ENCODE data around the gene TOGARAM2.

The TOGARAM2 gene

DNA sequence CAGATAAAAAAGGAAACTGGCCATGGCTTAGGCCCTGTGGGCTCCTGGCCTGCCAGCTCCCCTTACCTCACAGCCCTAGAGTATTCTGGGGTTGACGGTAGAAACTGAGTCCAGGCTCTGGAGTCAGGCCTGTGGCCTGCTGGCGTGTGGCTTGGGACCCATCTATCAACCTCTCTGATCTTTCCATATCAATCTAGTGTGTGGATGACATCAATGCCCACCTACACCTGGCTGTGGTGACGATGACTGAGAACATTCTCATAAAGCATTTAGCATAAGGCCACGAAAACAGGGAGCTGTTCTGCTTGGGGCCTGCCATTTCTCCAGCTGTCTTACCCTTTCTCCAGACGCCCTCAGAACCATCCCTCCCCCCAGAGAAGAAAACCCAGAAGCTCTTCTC, 75.4 kb downstream of the TOGARAM2 start:
- TF ChIP-seq GATA2 (IDR thresholded peaks at IDR 0.05; ENCODE audit: low read depth, low read length) = no peak
- TF ChIP-seq GATA3 (IDR thresholded peaks at IDR 0.05; ENCODE audit: low read depth, low read length) = no peak

DNA sequence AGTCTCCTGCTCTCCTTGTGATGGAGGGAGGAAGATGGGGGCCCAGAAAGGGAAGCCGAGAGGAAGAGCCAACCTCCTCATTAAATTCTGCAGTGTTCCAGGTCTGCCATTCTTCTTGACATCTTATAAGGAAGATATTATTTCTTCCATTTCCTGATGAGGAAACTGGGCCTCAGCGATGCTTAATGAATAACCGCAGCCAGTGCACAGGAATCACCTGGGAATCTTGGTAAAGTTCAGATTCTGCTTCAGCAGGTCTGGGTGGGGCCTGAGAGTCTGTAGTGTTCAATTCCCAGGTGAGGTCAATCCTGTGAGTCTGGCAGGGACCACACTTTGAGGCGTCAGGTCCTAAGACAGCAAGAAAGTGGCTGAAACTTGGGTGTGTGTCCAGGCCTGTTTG, 75.9 kb downstream of the TOGARAM2 start:
- TF ChIP-seq GATA3 (IDR thresholded peaks at IDR 0.05; ENCODE audit: low read depth, low read length) (no peak), GATA2 (IDR thresholded peaks at IDR 0.05; ENCODE audit: low read depth, low read length) (no peak)

DNA sequence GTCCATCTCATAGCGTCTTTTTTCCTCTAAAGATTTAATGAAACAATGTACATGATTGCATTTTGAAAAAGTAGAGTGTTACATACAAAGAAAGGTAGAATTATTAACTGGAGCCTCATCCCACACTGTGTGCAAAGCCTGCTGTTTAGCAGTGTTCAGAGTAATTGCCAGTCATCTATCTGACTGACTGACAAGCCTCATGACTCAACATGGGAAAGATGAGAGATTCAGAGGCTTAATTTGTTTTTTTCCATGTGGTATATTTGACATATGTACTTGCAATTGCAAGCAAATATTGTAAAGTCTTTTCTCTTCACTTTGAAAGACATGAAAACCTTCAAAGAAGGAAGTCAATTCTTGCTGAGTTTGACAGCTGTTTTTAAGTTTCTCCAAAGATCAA, 78.5 kb downstream of the TOGARAM2 start:
- no peak for TF ChIP-seq GATA2 (IDR thresholded peaks at IDR 0.05; ENCODE audit: low read depth, low read length)
- no peak for TF ChIP-seq GATA3 (IDR thresholded peaks at IDR 0.05; ENCODE audit: low read depth, low read length)

DNA sequence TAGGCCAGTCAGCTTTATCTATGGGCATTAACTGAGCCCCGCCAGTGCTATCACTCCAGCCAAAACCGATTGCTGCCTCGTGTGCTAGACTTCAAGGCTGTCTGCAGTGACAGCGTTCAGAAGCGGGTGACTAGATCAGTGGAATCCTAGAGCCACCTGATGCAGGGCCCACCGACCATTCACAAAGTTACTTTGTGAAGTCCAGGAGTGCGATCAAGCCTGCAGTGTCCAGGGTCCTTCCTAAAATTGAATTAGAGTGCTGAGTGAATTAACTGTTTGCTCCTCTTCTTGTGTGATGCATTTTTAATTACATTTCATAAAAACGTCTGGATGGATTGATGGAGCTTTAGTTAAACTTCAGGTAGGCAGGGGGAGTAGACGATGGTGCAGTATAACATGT, 79.3 kb downstream of the TOGARAM2 start:
- TF ChIP-seq GATA3 (IDR thresholded peaks at IDR 0.05; ENCODE audit: low read depth, low read length) (no peak), GATA2 (IDR thresholded peaks at IDR 0.05; ENCODE audit: low read depth, low read length) (no peak)

DNA sequence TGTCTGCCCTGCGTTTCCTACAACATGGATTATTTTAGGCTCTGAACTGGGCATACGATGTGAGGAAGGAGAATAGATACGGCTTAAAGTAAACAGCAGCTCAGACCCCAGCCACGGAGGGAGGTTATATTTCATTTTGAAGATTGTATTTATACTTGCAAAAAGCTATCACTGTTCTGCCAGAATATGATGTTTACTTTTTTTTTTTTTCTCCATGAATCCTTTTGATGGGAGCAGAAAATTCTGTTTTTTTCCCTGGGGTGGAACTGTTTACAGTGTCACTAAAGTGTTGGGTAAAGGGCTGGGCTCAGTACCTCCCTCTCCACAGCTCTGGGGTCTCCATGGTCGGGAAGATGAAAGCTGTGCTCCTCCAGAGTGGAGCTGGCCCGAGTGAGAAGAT, 80.1 kb downstream of the TOGARAM2 start:
- TF ChIP-seq GATA3 (IDR thresholded peaks at IDR 0.05; ENCODE audit: low read depth, low read length) (no peak), GATA2 (IDR thresholded peaks at IDR 0.05; ENCODE audit: low read depth, low read length) (no peak)

DNA sequence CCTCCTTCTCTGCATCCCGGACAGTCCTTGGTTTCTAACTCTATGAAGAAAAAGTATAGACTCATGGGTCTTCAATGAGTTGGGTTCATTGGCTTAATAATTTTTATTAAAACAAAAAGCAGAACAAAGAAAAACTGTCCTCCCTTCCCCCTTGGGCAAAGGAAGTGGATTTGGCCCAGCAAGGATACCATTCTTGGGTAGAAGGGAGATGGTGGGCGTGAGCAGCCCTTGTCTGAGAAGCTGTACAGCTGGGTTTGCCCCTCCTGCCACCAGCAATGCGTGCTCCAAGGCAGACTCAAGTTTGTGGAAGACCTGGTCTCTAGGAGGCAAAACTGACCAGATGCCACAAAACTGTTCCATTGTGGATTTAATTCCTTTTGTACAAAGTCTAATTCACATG, 80.5 kb downstream of the TOGARAM2 start:
- TF ChIP-seq GATA2 (IDR thresholded peaks at IDR 0.05; ENCODE audit: low read depth, low read length) (no peak), GATA3 (IDR thresholded peaks at IDR 0.05; ENCODE audit: low read depth, low read length) (no peak)

DNA sequence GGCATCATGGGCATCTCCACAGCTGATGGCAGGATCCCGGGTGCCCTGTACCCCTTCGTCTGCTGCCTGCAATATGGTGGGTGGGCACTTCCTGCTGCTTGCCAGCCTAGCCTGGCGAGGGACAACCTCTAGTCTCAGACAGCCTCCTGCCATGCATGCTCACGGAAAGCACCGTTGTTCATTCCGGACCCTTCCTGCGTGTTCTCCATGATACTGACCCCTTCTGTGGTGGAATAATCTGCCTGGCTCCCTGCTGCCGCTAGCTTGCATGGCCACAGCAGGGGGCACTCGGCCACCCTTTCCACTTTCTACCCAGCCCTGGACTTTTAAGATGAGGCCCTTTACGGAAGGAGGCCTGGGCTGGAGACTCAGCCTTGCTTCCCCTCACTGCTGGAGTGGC, 81.3 kb downstream of the TOGARAM2 start:
- TF ChIP-seq GATA3 (IDR thresholded peaks at IDR 0.05; ENCODE audit: low read depth, low read length) (no peak), GATA2 (IDR thresholded peaks at IDR 0.05; ENCODE audit: low read depth, low read length) (no peak)

DNA sequence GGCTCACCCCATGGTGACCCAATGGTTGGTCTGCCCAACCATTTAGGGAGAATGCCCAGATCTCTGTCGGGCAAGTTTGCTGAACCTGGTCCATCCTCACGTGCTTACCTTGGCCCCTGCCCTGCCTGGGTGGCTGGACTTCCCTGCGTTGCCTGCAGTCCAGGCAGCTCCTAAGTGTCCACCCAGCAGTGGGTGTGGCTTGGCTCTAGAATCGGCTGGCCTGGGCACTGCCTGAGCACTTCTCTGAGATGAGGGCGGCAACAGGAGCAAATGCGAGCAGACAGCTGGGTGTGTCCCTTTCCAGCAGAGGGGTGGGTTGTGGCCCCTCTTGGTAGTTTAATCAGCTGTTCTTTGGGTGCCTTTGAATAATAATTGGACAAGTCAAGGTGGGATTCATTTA, 82.0 kb downstream of the TOGARAM2 start:
- TF ChIP-seq GATA3 (IDR thresholded peaks at IDR 0.05; ENCODE audit: low read depth, low read length) (no peak), GATA2 (IDR thresholded peaks at IDR 0.05; ENCODE audit: low read depth, low read length) (no peak)

DNA sequence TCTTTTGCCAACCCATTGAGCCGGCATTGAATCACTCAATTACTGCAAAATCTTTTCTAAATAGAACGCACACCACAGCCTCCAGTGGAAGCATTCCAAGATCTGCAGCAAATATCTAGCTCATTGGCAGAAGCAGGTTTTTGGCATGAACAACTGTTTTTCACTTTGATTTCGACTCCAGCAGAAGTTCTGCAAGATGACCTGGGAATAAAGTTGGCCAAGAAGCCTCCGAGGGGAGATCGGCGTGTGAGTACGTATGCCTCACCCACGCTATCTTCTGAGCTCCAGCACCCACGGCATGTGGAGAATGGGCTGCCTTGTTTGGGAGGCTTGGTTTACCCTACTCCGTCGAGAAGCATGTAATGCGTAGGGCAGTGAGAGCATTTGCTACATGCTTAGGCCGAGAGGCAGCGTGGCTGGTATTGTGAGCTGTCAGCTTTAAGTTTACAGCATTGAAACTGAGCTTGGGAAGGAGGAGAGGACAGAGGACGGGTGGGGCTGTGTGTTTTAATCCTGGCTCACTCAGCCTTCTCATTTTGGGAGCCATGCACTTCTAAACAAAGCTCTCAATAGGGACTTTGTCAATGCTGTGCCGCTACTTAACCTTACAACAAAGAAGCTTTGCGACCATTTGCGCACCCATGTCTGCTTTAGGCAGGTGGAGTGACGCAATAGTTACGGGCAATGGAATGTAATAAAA, 82.7 kb downstream of the TOGARAM2 start:
- TF ChIP-seq GATA2 (IDR thresholded peaks at IDR 0.05; ENCODE audit: low read depth, low read length) (no peak), GATA3 (IDR thresholded peaks at IDR 0.05; ENCODE audit: low read depth, low read length) (no peak)

DNA sequence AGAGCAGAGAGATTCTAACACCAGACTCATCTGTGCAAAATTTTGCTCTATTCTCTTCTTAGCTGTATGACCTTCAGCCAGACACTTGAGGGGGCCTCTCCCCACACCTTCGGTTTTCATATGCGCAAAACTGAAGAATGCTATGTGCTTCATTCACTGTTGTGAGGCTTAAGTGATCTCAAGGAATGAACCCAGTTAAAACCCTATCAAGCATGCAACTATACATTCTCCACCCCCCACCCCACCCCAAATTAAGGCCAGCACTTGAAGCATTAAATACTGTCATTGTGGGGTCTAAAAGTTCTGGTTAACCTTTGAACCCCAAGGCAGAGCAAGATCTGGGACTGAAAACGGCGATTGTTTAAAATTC, 83.2 kb downstream of the TOGARAM2 start:
- no peak for TF ChIP-seq GATA3 (IDR thresholded peaks at IDR 0.05; ENCODE audit: low read depth, low read length)
- TF ChIP-seq GATA2 (IDR thresholded peaks at IDR 0.05; ENCODE audit: low read depth, low read length) = no peak

DNA sequence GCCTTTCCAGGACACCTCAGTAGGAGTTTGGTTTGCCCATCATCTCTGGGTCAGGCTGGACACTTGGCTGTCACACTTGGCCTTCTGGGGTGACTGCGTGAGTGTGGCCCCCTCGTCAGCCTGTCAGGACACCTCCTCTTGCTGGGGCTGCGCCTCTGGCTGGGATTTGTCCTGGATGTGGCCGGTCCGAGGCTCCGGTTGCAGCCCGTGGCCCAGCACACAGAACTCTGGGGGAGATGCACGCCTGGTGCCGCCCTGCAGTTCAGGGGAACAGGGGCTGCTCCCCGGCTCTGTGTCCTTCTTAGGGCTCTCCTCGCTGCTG, 83.6 kb downstream of the TOGARAM2 start:
- TF ChIP-seq GATA3 (IDR thresholded peaks at IDR 0.05; ENCODE audit: low read depth, low read length) (no peak), GATA2 (IDR thresholded peaks at IDR 0.05; ENCODE audit: low read depth, low read length) (no peak)

DNA sequence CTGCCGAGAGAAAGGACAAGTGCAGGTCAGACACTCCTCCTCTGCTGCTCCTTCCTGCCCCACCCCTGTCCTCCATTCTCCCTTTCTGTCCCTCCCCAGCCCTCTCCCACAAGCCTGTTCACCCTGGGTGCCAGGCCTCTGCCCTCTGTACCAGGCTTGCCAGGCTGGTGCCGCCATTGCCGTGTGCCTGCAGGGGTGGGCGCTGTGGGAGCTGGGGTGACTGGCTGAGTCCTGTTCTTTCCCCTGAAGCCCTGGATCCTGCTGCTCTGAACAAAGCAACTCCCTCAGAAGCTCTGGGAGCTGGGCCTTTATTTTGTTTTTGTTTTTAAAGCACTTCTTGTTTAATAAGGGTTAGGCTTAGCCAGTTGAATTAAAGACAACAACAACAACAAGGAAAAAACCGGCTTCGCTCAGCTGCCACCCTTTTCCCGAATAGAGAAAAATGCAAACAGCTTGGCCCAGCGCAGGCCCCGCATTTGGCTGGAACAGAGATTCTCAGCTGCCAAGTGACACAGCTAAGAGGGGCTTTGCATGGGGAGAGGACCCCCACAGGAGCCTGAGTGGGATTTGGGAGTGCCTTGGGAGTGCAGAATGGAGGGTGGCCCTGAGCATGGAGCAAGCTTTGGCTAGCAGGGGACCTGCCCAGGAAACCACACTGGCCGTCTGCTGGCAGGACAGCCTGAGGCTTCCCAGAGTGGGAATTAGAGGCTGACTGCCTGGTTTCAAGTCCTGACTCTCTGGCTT, 84.1 kb downstream of the TOGARAM2 start:
- TF ChIP-seq GATA2 (IDR thresholded peaks at IDR 0.05; ENCODE audit: low read depth, low read length) (no peak), GATA3 (IDR thresholded peaks at IDR 0.05; ENCODE audit: low read depth, low read length) (no peak)

DNA sequence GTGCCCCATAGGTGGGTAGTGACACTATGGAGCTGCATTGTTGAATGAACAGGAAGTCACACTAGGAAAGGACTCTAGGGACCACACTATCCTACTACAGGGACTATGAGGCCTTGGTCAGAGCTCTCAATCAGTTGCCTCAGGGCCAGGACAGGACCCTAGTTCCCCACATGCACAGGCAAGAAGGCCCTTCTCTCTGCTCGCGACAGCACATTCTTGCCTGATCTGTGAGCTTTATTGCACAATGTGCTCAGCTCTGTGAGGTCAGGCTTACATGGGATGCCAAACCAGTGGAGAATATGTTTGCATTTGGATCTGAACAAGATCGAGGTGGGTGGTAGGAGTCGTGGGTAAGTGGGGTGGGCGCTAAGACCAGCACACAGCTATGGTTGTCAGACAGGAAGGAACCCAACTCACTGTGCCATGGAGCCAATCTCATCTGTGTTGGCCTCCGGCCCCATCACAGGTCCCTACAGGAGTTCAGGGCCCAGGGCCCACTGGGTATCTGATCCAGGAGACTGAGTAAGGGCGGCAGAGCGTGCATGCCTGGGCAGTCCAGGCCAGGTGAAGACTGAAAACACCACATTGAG, 85.3 kb downstream of the TOGARAM2 start:
- TF ChIP-seq GATA3 (IDR thresholded peaks at IDR 0.05; ENCODE audit: low read depth, low read length) (no peak), GATA2 (IDR thresholded peaks at IDR 0.05; ENCODE audit: low read depth, low read length) (no peak)

DNA sequence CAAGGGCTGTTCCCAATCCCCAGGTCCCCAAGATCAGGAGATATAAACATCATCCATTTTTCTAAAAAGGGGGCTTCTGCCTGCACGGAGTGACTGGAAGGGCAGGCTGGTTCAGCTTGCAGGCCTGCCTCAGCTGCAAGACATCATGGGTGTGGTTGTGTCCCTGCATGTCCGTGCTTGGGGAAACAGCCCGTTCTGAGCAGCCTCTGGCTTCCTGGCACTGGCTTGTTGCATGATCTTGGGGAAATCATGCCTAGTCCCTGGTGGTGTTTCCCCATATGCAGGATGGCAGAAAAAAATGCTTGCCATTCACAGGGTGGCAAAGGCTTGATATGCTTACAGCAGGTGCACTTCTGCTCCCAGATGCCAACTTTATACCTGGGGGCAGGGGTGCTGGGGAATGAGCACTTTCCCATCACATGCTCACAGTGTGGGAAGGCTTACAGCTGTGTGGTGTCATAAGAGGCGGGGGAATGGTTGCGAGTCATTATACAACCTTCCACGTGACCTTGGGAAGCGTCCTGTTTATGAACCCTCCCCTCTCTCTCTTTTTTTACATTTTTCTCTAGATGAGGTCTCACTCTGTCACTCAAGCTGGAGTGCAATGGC, 86.0 kb downstream of the TOGARAM2 start:
- no peak for TF ChIP-seq GATA2 (IDR thresholded peaks at IDR 0.05; ENCODE audit: low read depth, low read length)
- TF ChIP-seq GATA3 (IDR thresholded peaks at IDR 0.05; ENCODE audit: low read depth, low read length) = no peak

DNA sequence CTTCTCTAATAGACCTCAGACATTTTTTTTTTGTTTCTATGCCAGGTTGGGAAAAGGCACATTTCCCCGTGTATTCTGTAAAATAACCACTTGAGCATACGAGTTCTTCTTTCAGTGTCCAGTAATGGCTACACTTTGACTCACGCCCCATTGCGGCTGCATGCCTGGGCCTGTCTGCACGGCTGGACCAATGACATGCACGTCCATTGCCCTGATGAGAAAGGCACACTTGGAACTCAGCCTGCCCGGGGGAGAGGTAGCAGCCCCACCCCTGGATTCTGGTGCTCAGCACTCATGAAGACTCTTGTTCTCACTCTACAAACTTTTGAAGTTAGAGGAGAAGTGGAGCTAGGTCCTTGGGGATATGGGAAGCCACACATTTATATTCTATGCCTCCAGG, 87.4 kb downstream of the TOGARAM2 start:
- no peak for TF ChIP-seq GATA3 (IDR thresholded peaks at IDR 0.05; ENCODE audit: low read depth, low read length)
- TF ChIP-seq GATA2 (IDR thresholded peaks at IDR 0.05; ENCODE audit: low read depth, low read length) = no peak
